ENCODE results near the gene ANKRD33B.

- TF ChIP-seq CTCF (conservative IDR thresholded peaks at IDR 0.05; ENCODE audit: low read depth, low read length) (no peak), EZH2 (IDR thresholded peaks at IDR 0.05; ENCODE audit: borderline replicate concordance, low read depth, low read length, poor library complexity, severe bottlenecking) (no peak)
Observed at GRCh38 chr5:10610058-10610457, 46.2 kb downstream of the ANKRD33B start.

Measured in A673 (cell line).